ENCODE data around the gene KCNN4.
"Not testable (repeated sequence)": the region's sequence is repeated elsewhere in the genome, so short reads cannot be mapped to it uniquely, and the experiment has no call there.

The KCNN4 gene

GRCh38 chr19:43809762-43810696, 29.3 kb upstream of the KCNN4 start:
- Mint-ChIP-seq H3K4me3 (no peak overlapping the region), H3K9me3 (no peaks in the 10 kb centered on the region), H3K36me3 (no peaks in the 10 kb centered on the region), H3K27ac (no peak overlapping the region), H3K27me3 (peaks cover 23 to 53% of the 10 kb centered on the region in 2 donors), H3K4me1 (no peaks in the 10 kb centered on the region)
- DNase-seq (no peak), ATAC-seq (replicated peaks) (peak; percentile 68 to 71)

GRCh38 chr19:43807651-43808050, 26.9 kb upstream of the KCNN4 start:
- ATAC-seq (replicated peaks) = no peak
- Mint-ChIP-seq H3K4me3 (no peak overlapping the region), H3K9me3 (no peaks in the 10 kb centered on the region), H3K27ac (no peak overlapping the region), H3K4me1 (no peaks in the 10 kb centered on the region), H3K36me3 (no peaks in the 10 kb centered on the region), H3K27me3 (peaks cover 26 to 48% of the 10 kb centered on the region in 2 donors)
- no peak for DNase-seq

GRCh38 chr19:43806848-43807247, 26.1 kb upstream of the KCNN4 start:
- no peak for ATAC-seq (replicated peaks)
- Mint-ChIP-seq H3K9me3 (no peaks in the 10 kb centered on the region), H3K4me1 (no peaks in the 10 kb centered on the region), H3K27me3 (peaks cover 28 to 48% of the 10 kb centered on the region in 2 donors), H3K27ac (no peak overlapping the region), H3K36me3 (no peaks in the 10 kb centered on the region), H3K4me3 (no peak overlapping the region)
- DNase-seq = no peak

GRCh38 chr19:43806401-43806800, 25.6 kb upstream of the KCNN4 start:
- H3K4me3 Mint-ChIP-seq; H3K9me3 Mint-ChIP-seq; H3K27ac Mint-ChIP-seq; ATAC-seq (replicated peaks); DNase-seq; H3K4me1 Mint-ChIP-seq; H3K36me3 Mint-ChIP-seq: not testable (repeated sequence)
- peaks cover 25 to 47% of the 10 kb centered on the region in 2 donors for H3K27me3 Mint-ChIP-seq

- H3K27ac Mint-ChIP-seq = no peak overlapping the region
- no peaks in the 10 kb centered on the region for H3K36me3 Mint-ChIP-seq
- ATAC-seq (replicated peaks) (no peak), DNase-seq (no peak)
- H3K27me3 Mint-ChIP-seq = peaks cover 27 to 39% of the 10 kb centered on the region in 2 donors
- H3K4me1 Mint-ChIP-seq = no peaks in the 10 kb centered on the region
- H3K9me3 Mint-ChIP-seq = no peaks in the 10 kb centered on the region
- H3K4me3 Mint-ChIP-seq = no peak overlapping the region
Measured at GRCh38 chr19:43804432-43804831, 23.7 kb upstream of the KCNN4 start.

- peaks cover 45 to 51% of the 10 kb centered on the region in 2 donors for H3K27me3 Mint-ChIP-seq
- no peaks in the 10 kb centered on the region for H3K9me3 Mint-ChIP-seq
- no peak within 1 kb of the TSS for H3K4me3 Mint-ChIP-seq
- H3K4me1 Mint-ChIP-seq = peaks cover 11 to 15% of the 10 kb centered on the region in 2 donors
- H3K36me3 Mint-ChIP-seq = no peaks in the 10 kb centered on the region
- no peak for ATAC-seq (replicated peaks)
- H3K27ac Mint-ChIP-seq = no peak within 1 kb of the TSS
- DNase-seq = no peak
Measured at GRCh38 chr19:43802216-43802951, 21.6 kb upstream of the KCNN4 start, which contains the start of gene LYPD5. TSS of gene LYPD5 (minus strand) at chr19:43802447. CDS start at chr19:43802380, 67 bp downstream.

GRCh38 chr19:43799502-43800142, 18.8 kb upstream of the KCNN4 start:
- Mint-ChIP-seq H3K4me1 (peaks cover 14 to 15% of the 10 kb centered on the region in 2 donors), H3K27me3 (peaks cover 50 to 54% of the 10 kb centered on the region in 2 donors), H3K36me3 (peaks cover 3 to 4% of the 10 kb centered on the region in 2 donors), H3K4me3 (peak overlapping the region; percentile 86 to 93), H3K27ac (peak overlapping the region; percentile 33), H3K9me3 (peaks cover 6 to 9% of the 10 kb centered on the region in 2 donors)
- DNase-seq (no peak), ATAC-seq (replicated peaks) (no peak)

GRCh38 chr19:43798546-43799409, 18.0 kb upstream of the KCNN4 start:
- Mint-ChIP-seq H3K9me3 (peaks cover 6 to 9% of the 10 kb centered on the region in 2 donors), H3K4me1 (peaks cover 14 to 15% of the 10 kb centered on the region in 2 donors), H3K27me3 (peaks cover 47 to 52% of the 10 kb centered on the region in 2 donors), H3K27ac (peak overlapping the region; percentile 86), H3K36me3 (peaks cover 3 to 4% of the 10 kb centered on the region in 2 donors), H3K4me3 (peak overlapping the region; percentile 86 to 93)
- DNase-seq (no peak), ATAC-seq (replicated peaks) (peak; percentile 83 to 84)

GRCh38 chr19:43798026-43798545, 17.3 kb upstream of the KCNN4 start:
- no peak for DNase-seq
- peak; percentile 19 to 22 for ATAC-seq (replicated peaks)
- peaks cover 14 to 15% of the 10 kb centered on the region in 2 donors for H3K4me1 Mint-ChIP-seq
- peaks cover 3 to 4% of the 10 kb centered on the region in 2 donors for H3K36me3 Mint-ChIP-seq
- H3K27me3 Mint-ChIP-seq = peaks cover 53 to 59% of the 10 kb centered on the region in 2 donors
- peak overlapping the region; percentile 86 to 93 for H3K4me3 Mint-ChIP-seq
- peaks cover 6 to 9% of the 10 kb centered on the region in 2 donors for H3K9me3 Mint-ChIP-seq
- peak overlapping the region; percentile 34 for H3K27ac Mint-ChIP-seq

- no peak for DNase-seq
- no peak for ATAC-seq (replicated peaks)
- peaks cover 14 to 15% of the 10 kb centered on the region in 2 donors for H3K4me1 Mint-ChIP-seq
- H3K27ac Mint-ChIP-seq = no peak overlapping the region
- H3K9me3 Mint-ChIP-seq = peaks cover 6 to 9% of the 10 kb centered on the region in 2 donors
- H3K4me3 Mint-ChIP-seq = peak overlapping the region in 1 of 2 donors; percentile 65
- H3K36me3 Mint-ChIP-seq = peaks cover 3 to 4% of the 10 kb centered on the region in 2 donors
- peaks cover 48 to 59% of the 10 kb centered on the region in 2 donors for H3K27me3 Mint-ChIP-seq
Measured at GRCh38 chr19:43797556-43797955, 16.8 kb upstream of the KCNN4 start.

- peaks cover 14 to 15% of the 10 kb centered on the region in 2 donors for H3K4me1 Mint-ChIP-seq
- DNase-seq = no peak
- peaks cover 3 to 4% of the 10 kb centered on the region in 2 donors for H3K36me3 Mint-ChIP-seq
- H3K4me3 Mint-ChIP-seq = peak overlapping the region; percentile 54 to 65
- H3K27me3 Mint-ChIP-seq = peaks cover 47 to 59% of the 10 kb centered on the region in 2 donors
- peaks cover 6 to 9% of the 10 kb centered on the region in 2 donors for H3K9me3 Mint-ChIP-seq
- ATAC-seq (replicated peaks) = no peak
- no peak overlapping the region for H3K27ac Mint-ChIP-seq
Measured at GRCh38 chr19:43797118-43797517, 16.3 kb upstream of the KCNN4 start.

GRCh38 chr19:43790587-43790986, 9.8 kb upstream of the KCNN4 start:
- ATAC-seq (replicated peaks) (peak; percentile 60 to 87), DNase-seq (no peak)
- no peak overlapping the region for H3K4me3 Mint-ChIP-seq
- no peak overlapping the region for H3K27ac Mint-ChIP-seq
- peaks cover 20% of the 10 kb centered on the region in 2 donors for H3K27me3 Mint-ChIP-seq
- no peaks in the 10 kb centered on the region for H3K9me3 Mint-ChIP-seq
- no peaks in the 10 kb centered on the region for H3K36me3 Mint-ChIP-seq
- peaks cover 6 to 7% of the 10 kb centered on the region in 2 donors for H3K4me1 Mint-ChIP-seq

GRCh38 chr19:43789029-43789428, 8.3 kb upstream of the KCNN4 start:
- DNase-seq = no peak
- no peak for ATAC-seq (replicated peaks)
- Mint-ChIP-seq H3K36me3 (no peaks in the 10 kb centered on the region), H3K27ac (no peak overlapping the region), H3K4me3 (no peak overlapping the region), H3K27me3 (peaks cover 16 to 18% of the 10 kb centered on the region in 2 donors), H3K9me3 (no peaks in the 10 kb centered on the region), H3K4me1 (peaks cover 17 to 20% of the 10 kb centered on the region in 2 donors)

Data from stimulated activated naive B cell treated with anti-CD40 and anti-IgM and Interleukin-4, amounts not matched to agents 10 μg/mL and 1 μg/mL and 100 μg/mL, for 72 hours (primary cell).